Mesendoderm (in vitro differentiated cells): ENCODE measurements around the gene FOXP4.
A peak's percentile ranks its signal among the peaks of the same experiment; 100 is the strongest.

ENCODE experiments used
- DNase-seq: peaks from one replicate; pipeline ENCODE4 v3.0.0; 2013
- H2AK5ac ChIP-seq: 2 replicates; pipeline ENCODE4 v1.6.1; 2013; ENCODE audit warnings: low read length, inconsistent platforms
- H2BK120ac ChIP-seq: 2 replicates; pipeline ENCODE4 v1.6.1; 2013; ENCODE audit warnings: low read depth, mild to moderate bottlenecking, low read length, moderate library complexity, mixed read lengths
- H2BK15ac ChIP-seq: replicated peaks from 2 replicates; pipeline ENCODE4 v1.6.1; 2013; ENCODE audit warnings: low read depth, mild to moderate bottlenecking, moderate library complexity
- H2BK5ac ChIP-seq: 2 replicates; pipeline ENCODE4 v1.6.1; 2013; ENCODE audit warnings: low read length, inconsistent platforms
- H3K18ac ChIP-seq: 2 replicates; pipeline ENCODE4 v1.6.1; 2013; ENCODE audit warnings: mild to moderate bottlenecking, low read length, mixed read lengths
- H3K23ac ChIP-seq: one replicate; pipeline ENCODE4 v1.6.1; 2013; ENCODE audit warnings: low read length
- H3K27ac ChIP-seq: 2 replicates; pipeline ENCODE4 v1.5.1; 2013; ENCODE audit warnings: low read depth, mild to moderate bottlenecking, inconsistent platforms, low read length, moderate library complexity
- H3K27me3 ChIP-seq: 2 replicates; pipeline ENCODE4 v1.6.1; 2013; ENCODE audit warnings: low read length, control low read depth, mild to moderate bottlenecking, inconsistent platforms; ENCODE audit not compliant: insufficient read depth, poor library complexity
- H3K36me3 ChIP-seq: 2 replicates; pipeline ENCODE4 v1.6.1; 2013; ENCODE audit warnings: low read length, inconsistent platforms; ENCODE audit not compliant: control insufficient read depth, insufficient read depth
- H3K4ac ChIP-seq: one replicate; pipeline ENCODE4 v1.6.1; 2013; ENCODE audit warnings: low read depth, mild to moderate bottlenecking, low read length, moderate library complexity
- H3K4me1 ChIP-seq: 2 replicates; pipeline ENCODE4 v1.6.1; 2013; ENCODE audit warnings: low read depth, low read length, inconsistent platforms; ENCODE audit not compliant: control insufficient read depth
- H3K4me2 ChIP-seq: 2 replicates; pipeline ENCODE4 v1.6.1; 2013; ENCODE audit warnings: low read length
- H3K4me3 ChIP-seq: 2 replicates; pipeline ENCODE4 v1.5.1; 2013; ENCODE audit warnings: mild to moderate bottlenecking, low read length
- H3K56ac ChIP-seq: one replicate; pipeline ENCODE4 v1.6.1; 2013; ENCODE audit warnings: low read length
- H3K79me1 ChIP-seq: 2 replicates; pipeline ENCODE4 v1.6.1; 2013; ENCODE audit warnings: low read length, inconsistent platforms
- H3K79me2 ChIP-seq: 2 replicates; pipeline ENCODE4 v1.6.1; 2013; ENCODE audit warnings: mild to moderate bottlenecking, low read length; ENCODE audit not compliant: control insufficient read depth, insufficient read depth
- H3K9ac ChIP-seq: 2 replicates; pipeline ENCODE4 v1.6.1; 2013; ENCODE audit warnings: low read length, inconsistent platforms
- H4K5ac ChIP-seq: one replicate; pipeline ENCODE4 v1.6.1; 2013; ENCODE audit warnings: low read length
- H4K8ac ChIP-seq: one replicate; pipeline ENCODE4 v1.6.1; 2013; ENCODE audit warnings: low read depth, mild to moderate bottlenecking, control low read depth, low read length, moderate library complexity
- WGBS: extraction: QIAGEN DNeasy Blood & Tissue Kit; methylation state at CpG from one replicate; pipeline ENCODE4 v1.1.7; 2013; ENCODE audit warnings: low lambda C conversion rate, missing lambda C conversion rate; ENCODE audit not compliant: insufficient coverage; ENCODE audit errors: extremely low coverage; 5-methylcytosine and 5-hydroxymethylcytosine counted together

Gene FOXP4

DNA sequence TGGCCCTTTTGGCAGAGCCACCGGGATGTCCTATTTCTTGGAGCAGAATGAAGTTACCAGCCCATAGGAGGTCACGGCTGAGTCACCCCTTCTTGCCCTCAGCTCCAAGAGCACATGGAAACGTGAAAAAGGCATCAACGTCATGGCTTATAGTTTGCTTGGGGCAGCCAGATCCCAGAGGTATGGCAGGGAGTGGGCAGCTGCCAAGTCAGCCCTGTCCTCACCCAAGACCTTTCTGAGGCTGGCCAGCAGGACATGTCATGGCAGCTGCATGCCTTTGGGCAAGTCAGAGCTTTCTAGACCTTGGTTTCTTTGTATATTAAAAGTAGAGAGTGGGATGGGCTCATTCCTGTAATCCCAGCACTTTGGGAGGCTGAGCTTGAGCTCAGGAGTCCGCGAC is 83.9 kb downstream of the FOXP4 start:
- no peaks in the 10 kb centered on the region for H3K79me2 ChIP-seq
- no peak overlapping the region for H3K9ac ChIP-seq
- no peaks in the 10 kb centered on the region for H3K79me1 ChIP-seq
- H3K4me1 ChIP-seq = peaks cover 3% of the 10 kb centered on the region
- no peaks in the 10 kb centered on the region for H3K36me3 ChIP-seq
- no peak overlapping the region for H2BK5ac ChIP-seq
- no peaks in the 10 kb centered on the region for H3K27me3 ChIP-seq
- DNase-seq = no peak
- no peak overlapping the region for H4K8ac ChIP-seq
- no peak overlapping the region for H3K27ac ChIP-seq
- WGBS = no CpG with 5 or more reads among the region's 6 CpGs
- no peak overlapping the region for H3K56ac ChIP-seq
- no peak overlapping the region for H4K5ac ChIP-seq
- H3K4me2 ChIP-seq = no peak overlapping the region
- H3K4ac ChIP-seq = no peak overlapping the region
- H2AK5ac ChIP-seq = no peak overlapping the region
- no peak overlapping the region for H3K4me3 ChIP-seq
- H3K23ac ChIP-seq = no peak overlapping the region
- no peak overlapping the region for H3K18ac ChIP-seq
- no peak overlapping the region for H2BK15ac ChIP-seq
- H2BK120ac ChIP-seq = no peak overlapping the region

DNA sequence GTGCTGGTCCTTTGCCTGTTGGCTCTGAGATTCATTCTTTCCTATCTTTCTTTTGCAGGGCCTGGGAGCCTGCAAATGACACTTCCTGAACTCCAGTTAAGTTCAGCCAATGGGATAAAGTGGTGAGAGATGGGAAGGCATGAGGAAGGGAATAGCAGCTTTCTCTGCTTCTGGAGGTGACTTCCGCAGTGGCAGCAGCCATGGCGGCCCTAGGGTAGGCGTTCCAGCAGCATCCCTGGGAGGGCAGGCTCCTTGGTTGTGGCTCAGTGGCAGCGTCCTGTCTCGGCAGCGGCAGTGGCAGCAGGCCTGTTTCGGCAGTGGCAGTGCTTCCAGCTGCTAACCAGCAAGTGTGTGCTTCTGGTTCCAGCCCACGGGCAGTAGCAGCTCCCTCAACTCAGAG is 84.8 kb downstream of the FOXP4 start:
- H4K5ac ChIP-seq = no peak overlapping the region
- no peak overlapping the region for H3K27ac ChIP-seq
- no peaks in the 10 kb centered on the region for H3K79me1 ChIP-seq
- H3K9ac ChIP-seq = no peak overlapping the region
- H2BK120ac ChIP-seq = no peak overlapping the region
- H3K4me2 ChIP-seq = no peak overlapping the region
- H2BK5ac ChIP-seq = no peak overlapping the region
- no peaks in the 10 kb centered on the region for H3K27me3 ChIP-seq
- no CpG with 5 or more reads among the region's 8 CpGs for WGBS
- H3K18ac ChIP-seq = no peak overlapping the region
- H2BK15ac ChIP-seq = no peak overlapping the region
- H3K36me3 ChIP-seq = no peaks in the 10 kb centered on the region
- H2AK5ac ChIP-seq = no peak overlapping the region
- H3K4ac ChIP-seq = no peak overlapping the region
- H3K4me1 ChIP-seq = peaks cover 3% of the 10 kb centered on the region
- no peak overlapping the region for H4K8ac ChIP-seq
- no peak overlapping the region for H3K56ac ChIP-seq
- H3K23ac ChIP-seq = no peak overlapping the region
- DNase-seq = no peak
- no peaks in the 10 kb centered on the region for H3K79me2 ChIP-seq
- no peak overlapping the region for H3K4me3 ChIP-seq

DNA sequence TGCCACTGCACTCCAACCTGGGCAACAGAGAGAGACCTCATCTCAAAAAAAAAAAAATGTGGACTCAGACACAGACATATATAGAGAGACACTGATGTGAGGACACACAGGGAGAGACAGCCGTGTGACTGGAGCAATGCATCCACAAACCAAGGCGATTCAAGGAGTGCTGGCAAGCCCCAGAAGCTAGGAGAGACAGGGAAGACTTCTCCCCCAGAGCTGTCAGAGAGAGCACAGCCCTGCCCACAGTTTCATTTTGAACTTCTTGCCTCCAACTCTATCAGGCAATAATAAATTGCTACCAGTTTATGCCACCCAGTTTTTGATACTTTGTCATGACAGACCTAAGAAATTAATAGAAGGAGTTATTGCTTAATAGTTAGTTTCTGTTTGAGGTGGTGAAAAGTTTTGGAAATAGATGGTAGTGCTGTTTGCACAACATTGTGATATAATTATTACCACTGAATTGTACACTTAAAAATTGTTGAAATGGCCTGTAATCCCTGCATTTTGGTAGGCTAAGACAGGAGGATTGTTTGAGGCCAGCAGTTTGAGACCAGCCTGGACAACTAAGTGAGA is 87.0 kb downstream of the FOXP4 start:
- H3K36me3 ChIP-seq = no peaks in the 10 kb centered on the region
- no peaks in the 10 kb centered on the region for H3K27me3 ChIP-seq
- H3K9ac ChIP-seq = no peak overlapping the region
- no peaks in the 10 kb centered on the region for H3K79me2 ChIP-seq
- H3K56ac ChIP-seq = no peak overlapping the region
- no peak overlapping the region for H2BK15ac ChIP-seq
- H3K18ac ChIP-seq = no peak overlapping the region
- no peak overlapping the region for H3K4me3 ChIP-seq
- no peak overlapping the region for H2AK5ac ChIP-seq
- peaks cover 3% of the 10 kb centered on the region for H3K4me1 ChIP-seq
- H3K4ac ChIP-seq = no peak overlapping the region
- no peak for DNase-seq
- no peak overlapping the region for H4K5ac ChIP-seq
- no peak overlapping the region for H2BK120ac ChIP-seq
- H4K8ac ChIP-seq = no peak overlapping the region
- no peak overlapping the region for H3K27ac ChIP-seq
- no CpG with 5 or more reads among the region's 2 CpGs for WGBS
- H3K4me2 ChIP-seq = no peak overlapping the region
- H2BK5ac ChIP-seq = no peak overlapping the region
- no peaks in the 10 kb centered on the region for H3K79me1 ChIP-seq
- no peak overlapping the region for H3K23ac ChIP-seq

GRCh38 chr6:41634657-41635056 is 88.5 kb downstream of the FOXP4 start:
- Histone ChIP-seq H3K27me3 (no peaks in the 10 kb centered on the region), H3K27ac (no peak overlapping the region)

GRCh38 chr6:41635365-41635764 is 89.2 kb downstream of the FOXP4 start:
- Histone ChIP-seq H2BK5ac (no peak overlapping the region), H3K27ac (no peak overlapping the region)
- no CpG with 5 or more reads among the region's 6 CpGs for WGBS

More at GRCh38 chr6:41634657-41635056, 88.5 kb downstream of the FOXP4 start:
- peak; percentile 55 for DNase-seq
- no peak overlapping the region for H2BK120ac ChIP-seq
- H3K18ac ChIP-seq = no peak overlapping the region
- peak overlapping the region; percentile 38 for H3K23ac ChIP-seq
- H4K5ac ChIP-seq = no peak overlapping the region
- H2BK5ac ChIP-seq = no peak overlapping the region
- no CpG with 5 or more reads among the region's 4 CpGs for WGBS
- no peak overlapping the region for H3K9ac ChIP-seq
- H3K4ac ChIP-seq = no peak overlapping the region
- H2BK15ac ChIP-seq = no peak overlapping the region
- H3K4me2 ChIP-seq = no peak overlapping the region
- no peak overlapping the region for H4K8ac ChIP-seq
- H3K79me2 ChIP-seq = peaks cover 10% of the 10 kb centered on the region
- no peaks in the 10 kb centered on the region for H3K36me3 ChIP-seq
- no peak overlapping the region for H3K4me3 ChIP-seq
- H3K4me1 ChIP-seq = peaks cover 3% of the 10 kb centered on the region
- peak overlapping the region; percentile 18 for H3K56ac ChIP-seq
- H2AK5ac ChIP-seq = no peak overlapping the region
- peaks cover 3% of the 10 kb centered on the region for H3K79me1 ChIP-seq

DNA sequence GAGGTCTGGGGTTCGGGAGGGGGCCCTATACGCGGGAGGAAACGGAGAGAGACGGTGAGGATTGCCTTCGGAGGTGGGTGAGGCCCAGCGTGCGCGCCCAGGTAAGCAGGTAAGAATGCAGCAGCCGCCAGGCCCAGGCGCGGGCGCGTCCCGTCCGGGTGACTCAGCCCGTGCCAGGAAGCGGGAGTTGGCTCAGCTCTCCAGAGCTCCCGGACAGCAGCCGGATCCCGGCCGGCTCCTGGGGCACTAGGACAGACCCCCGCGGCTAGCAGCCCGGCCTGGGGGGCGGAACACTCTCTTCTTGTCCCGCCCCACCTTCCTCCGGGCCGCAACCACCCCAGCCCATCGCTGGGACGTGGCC is 90.6 kb downstream of the FOXP4 start:
- peak overlapping the region; percentile 67 for H4K8ac ChIP-seq
- no peaks in the 10 kb centered on the region for H3K36me3 ChIP-seq
- H3K79me2 ChIP-seq = peaks cover 29% of the 10 kb centered on the region
- H3K4me1 ChIP-seq = peaks cover 16% of the 10 kb centered on the region
- H4K5ac ChIP-seq = no peak overlapping the region
- H2BK5ac ChIP-seq = no peak overlapping the region
- peak overlapping the region; percentile 88 for H3K56ac ChIP-seq
- peak overlapping the region; percentile 100 for H3K4me2 ChIP-seq
- no CpG with 5 or more reads among the region's 31 CpGs for WGBS
- no peak overlapping the region for H2AK5ac ChIP-seq
- H3K27me3 ChIP-seq = no peaks in the 10 kb centered on the region
- H3K18ac ChIP-seq = peak overlapping the region; percentile 25
- peaks cover 17% of the 10 kb centered on the region for H3K79me1 ChIP-seq
- peak; percentile 83 for DNase-seq
- peak overlapping the region; percentile 90 for H3K4ac ChIP-seq
- peak overlapping the region; percentile 71 for H3K4me3 ChIP-seq
- H2BK120ac ChIP-seq = peak overlapping the region; percentile 19
- no peak overlapping the region for H3K23ac ChIP-seq
- peak overlapping the region; percentile 88 for H3K9ac ChIP-seq
- peak overlapping the region; percentile 78 for H3K27ac ChIP-seq
- H2BK15ac ChIP-seq = peak overlapping the region; percentile 23

More at GRCh38 chr6:41635365-41635764, 89.2 kb downstream of the FOXP4 start:
- no peak overlapping the region for H3K4ac ChIP-seq
- no peak overlapping the region for H3K4me2 ChIP-seq
- no peak overlapping the region for H2BK120ac ChIP-seq
- H4K5ac ChIP-seq = no peak overlapping the region
- H3K27me3 ChIP-seq = no peaks in the 10 kb centered on the region
- H3K79me1 ChIP-seq = peaks cover 7% of the 10 kb centered on the region
- peak overlapping the region; percentile 51 for H3K56ac ChIP-seq
- H2AK5ac ChIP-seq = no peak overlapping the region
- peaks cover 17% of the 10 kb centered on the region for H3K79me2 ChIP-seq
- no peak overlapping the region for H2BK15ac ChIP-seq
- H4K8ac ChIP-seq = no peak overlapping the region
- H3K23ac ChIP-seq = no peak overlapping the region
- no peak overlapping the region for H3K18ac ChIP-seq
- H3K9ac ChIP-seq = no peak overlapping the region
- H3K4me1 ChIP-seq = peaks cover 7% of the 10 kb centered on the region
- no peaks in the 10 kb centered on the region for H3K36me3 ChIP-seq
- no peak for DNase-seq
- no peak overlapping the region for H3K4me3 ChIP-seq
